ENCODE data around the gene UVSSA.

Gene UVSSA

DNA sequence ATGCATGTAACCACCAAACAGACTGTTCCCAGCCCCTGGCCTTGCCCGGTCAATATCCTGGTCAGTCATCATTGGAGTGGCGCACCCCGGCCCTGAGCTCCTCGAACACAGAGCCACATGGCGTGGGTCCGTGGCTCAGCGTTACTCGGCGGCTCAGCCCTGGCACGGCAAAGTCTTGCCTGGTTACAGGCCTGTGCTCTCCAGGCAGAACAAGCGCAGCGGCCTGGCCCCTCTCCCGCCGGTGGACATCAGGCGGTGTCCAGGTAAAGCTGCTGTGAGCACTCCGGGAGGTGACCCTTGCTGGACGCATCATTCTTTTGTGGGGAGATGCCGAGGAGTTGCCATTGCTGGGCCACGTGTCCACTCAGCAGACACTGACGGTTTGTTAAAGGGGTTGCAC lies 6.1 kb upstream of the UVSSA start:
- Histone ChIP-seq H3K4me3 (ENCODE audit: low read depth, low read length) (no peak overlapping the region), H3K9me3 (ENCODE audit: control insufficient read depth, insufficient read depth, low read length) (no peaks in the 10 kb centered on the region), H3K36me3 (ENCODE audit: control insufficient read depth, insufficient read depth, low read length) (peaks cover 56% of the 10 kb centered on the region), H3K9ac (ENCODE audit: low read depth, low read length) (no peak overlapping the region), H3K27ac (ENCODE audit: low read depth, low read length) (no peak overlapping the region), H3K4me1 (ENCODE audit: control insufficient read depth, insufficient read depth, low read length) (no peaks in the 10 kb centered on the region), H3K27me3 (ENCODE audit: control insufficient read depth, insufficient read depth, low read length) (no peaks in the 10 kb centered on the region)

DNA sequence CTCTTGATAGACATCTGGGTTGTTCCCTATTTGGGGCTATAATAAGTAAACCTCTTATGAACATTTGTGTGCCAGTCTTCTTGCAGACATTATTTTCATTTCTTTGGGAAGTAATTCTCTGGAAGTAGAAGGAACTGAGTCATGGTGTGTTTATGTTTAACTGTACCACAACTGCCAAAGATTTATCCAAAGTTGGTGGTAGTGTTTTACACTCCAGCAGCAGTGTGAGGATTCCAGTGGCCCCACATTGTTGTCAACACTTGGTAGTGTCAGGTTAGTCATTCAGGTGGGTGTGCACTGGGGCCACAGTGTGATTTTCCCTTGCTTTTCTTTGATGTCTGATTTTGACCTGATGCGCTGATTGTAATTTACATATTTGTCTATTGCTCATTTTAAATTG lies 5.0 kb upstream of the UVSSA start:
- Histone ChIP-seq H3K36me3 (ENCODE audit: control insufficient read depth, insufficient read depth, low read length) (peaks cover 45% of the 10 kb centered on the region), H3K9ac (ENCODE audit: low read depth, low read length) (no peak overlapping the region), H3K27ac (ENCODE audit: low read depth, low read length) (no peak overlapping the region), H3K4me3 (ENCODE audit: low read depth, low read length) (no peak overlapping the region), H3K9me3 (ENCODE audit: control insufficient read depth, insufficient read depth, low read length) (no peaks in the 10 kb centered on the region), H3K27me3 (ENCODE audit: control insufficient read depth, insufficient read depth, low read length) (no peaks in the 10 kb centered on the region), H3K4me1 (ENCODE audit: control insufficient read depth, insufficient read depth, low read length) (no peaks in the 10 kb centered on the region)

DNA sequence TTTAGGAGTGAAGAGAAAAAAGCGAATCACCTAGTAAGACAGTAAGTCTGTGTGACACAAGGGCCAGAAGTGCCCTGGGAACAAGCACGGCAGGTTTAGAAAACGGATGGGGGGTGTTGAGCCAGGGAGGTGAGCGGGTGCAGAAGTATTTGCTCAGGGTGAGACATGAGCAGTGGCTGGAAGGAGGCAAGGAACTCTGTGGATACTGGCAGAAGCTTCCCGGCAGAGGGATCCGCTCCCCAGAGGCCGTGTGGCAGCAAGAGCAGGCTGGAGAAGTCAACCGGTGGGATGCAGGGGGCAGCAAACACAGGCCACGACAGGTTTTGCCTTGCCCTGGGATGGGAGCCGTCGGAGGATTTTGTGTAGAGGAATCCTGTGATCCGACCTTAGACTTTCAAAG lies 2.3 kb upstream of the UVSSA start:
- Histone ChIP-seq H3K4me1 (ENCODE audit: control insufficient read depth, insufficient read depth, low read length) (0 out of 2 replicates have a peak, but pooled peaks cover 5% of the 10 kb centered on the region), H3K27me3 (ENCODE audit: control insufficient read depth, insufficient read depth, low read length) (no peaks in the 10 kb centered on the region), H3K9ac (ENCODE audit: low read depth, low read length) (no peak overlapping the region), H3K36me3 (ENCODE audit: control insufficient read depth, insufficient read depth, low read length) (peaks cover 20% of the 10 kb centered on the region), H3K27ac (ENCODE audit: low read depth, low read length) (no peak overlapping the region), H3K9me3 (ENCODE audit: control insufficient read depth, insufficient read depth, low read length) (no peaks in the 10 kb centered on the region), H3K4me3 (ENCODE audit: low read depth, low read length) (no peak overlapping the region)

DNA sequence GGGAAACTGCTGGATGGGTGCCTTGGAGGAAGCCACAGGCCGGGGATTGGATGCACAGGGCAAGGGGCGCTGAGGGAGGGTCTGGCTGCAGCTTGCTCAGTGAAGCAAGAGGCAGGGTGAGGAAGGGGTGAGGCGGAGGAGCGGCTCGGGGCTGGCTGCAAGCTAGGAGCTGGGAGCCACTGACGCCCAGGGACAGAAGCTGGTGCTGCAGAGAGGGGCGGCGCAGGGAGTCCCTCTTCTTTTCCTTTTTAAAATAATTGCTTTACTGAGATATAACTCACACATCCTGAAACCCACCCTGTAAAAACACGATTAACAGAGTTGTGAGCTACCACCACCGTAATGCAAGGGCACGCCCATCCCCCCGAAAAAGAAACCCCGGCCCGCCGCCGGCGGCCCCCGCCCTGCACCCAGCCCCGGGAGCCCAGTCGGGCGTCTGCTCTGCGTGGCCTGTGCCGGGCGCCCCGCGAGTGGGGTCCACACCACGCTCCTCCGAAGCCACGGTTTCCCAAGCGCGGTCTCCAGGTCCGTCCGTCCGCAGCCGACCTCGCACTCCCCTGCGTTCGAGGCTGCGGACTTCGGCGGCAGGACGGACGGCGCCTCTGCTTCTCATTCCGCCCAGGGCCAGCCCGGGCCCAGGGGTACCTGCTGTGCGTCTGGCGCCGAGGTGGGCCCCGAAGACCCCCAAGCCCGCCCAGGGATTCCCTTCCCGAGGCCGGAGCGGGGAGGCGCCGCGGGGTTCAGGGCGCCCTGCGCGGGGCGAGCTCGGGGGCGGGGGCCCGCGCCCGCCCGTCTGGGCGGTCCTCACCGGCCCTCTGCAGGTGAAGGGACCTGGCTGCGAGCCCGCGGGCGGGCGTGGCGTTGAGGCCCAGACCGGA lies 866 bp upstream of the UVSSA start:
- H3K9me3 ChIP-seq (ENCODE audit: control insufficient read depth, insufficient read depth, low read length) = no peaks in the 10 kb centered on the region
- 0 out of 2 replicates have a peak, but pooled peaks cover 5% of the 10 kb centered on the region for H3K4me1 ChIP-seq (ENCODE audit: control insufficient read depth, insufficient read depth, low read length)
- H3K4me3 ChIP-seq (ENCODE audit: low read depth, low read length) = peak overlapping the region; percentile 82
- peak overlapping the region; percentile 85 for H3K27ac ChIP-seq (ENCODE audit: low read depth, low read length)
- H3K36me3 ChIP-seq (ENCODE audit: control insufficient read depth, insufficient read depth, low read length) = peaks cover 16% of the 10 kb centered on the region
- H3K27me3 ChIP-seq (ENCODE audit: control insufficient read depth, insufficient read depth, low read length) = no peaks in the 10 kb centered on the region
- H3K9ac ChIP-seq (ENCODE audit: low read depth, low read length) = peak overlapping the region; percentile 55; the same call in 1 of the 2 replicates

DNA sequence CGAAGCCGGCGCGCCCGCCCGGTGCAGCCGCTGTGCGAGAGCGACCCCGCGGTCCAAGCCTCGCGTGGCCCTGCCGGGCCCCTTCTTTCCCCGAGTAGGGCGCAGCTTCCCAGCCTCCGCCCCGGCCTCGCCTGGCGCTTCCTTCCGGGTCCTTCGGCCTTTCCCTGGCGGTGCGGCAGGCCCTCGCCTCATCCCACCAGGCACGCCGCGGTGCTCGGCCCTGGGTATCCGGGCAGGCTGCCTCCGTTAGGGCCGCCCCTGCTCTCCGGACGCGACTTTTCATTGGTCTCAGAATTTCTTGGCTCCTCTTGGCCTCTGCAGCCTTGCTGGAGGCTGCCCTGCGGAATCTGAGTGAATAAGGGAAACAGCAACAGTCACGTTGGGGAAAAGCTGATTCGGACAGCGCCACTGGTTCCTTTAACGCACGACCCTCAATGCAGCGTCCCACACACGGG lies 429 bp downstream of the UVSSA start:
- H3K4me3 ChIP-seq (ENCODE audit: low read depth, low read length) = peak overlapping the region; percentile 72
- H3K9me3 ChIP-seq (ENCODE audit: control insufficient read depth, insufficient read depth, low read length) = no peaks in the 10 kb centered on the region
- peaks cover 17% of the 10 kb centered on the region for H3K36me3 ChIP-seq (ENCODE audit: control insufficient read depth, insufficient read depth, low read length)
- peak overlapping the region; percentile 90 for H3K27ac ChIP-seq (ENCODE audit: low read depth, low read length)
- peak overlapping the region; percentile 65 for H3K9ac ChIP-seq (ENCODE audit: low read depth, low read length)
- 0 out of 2 replicates have a peak, but pooled peaks cover 5% of the 10 kb centered on the region for H3K4me1 ChIP-seq (ENCODE audit: control insufficient read depth, insufficient read depth, low read length)
- no peaks in the 10 kb centered on the region for H3K27me3 ChIP-seq (ENCODE audit: control insufficient read depth, insufficient read depth, low read length)

DNA sequence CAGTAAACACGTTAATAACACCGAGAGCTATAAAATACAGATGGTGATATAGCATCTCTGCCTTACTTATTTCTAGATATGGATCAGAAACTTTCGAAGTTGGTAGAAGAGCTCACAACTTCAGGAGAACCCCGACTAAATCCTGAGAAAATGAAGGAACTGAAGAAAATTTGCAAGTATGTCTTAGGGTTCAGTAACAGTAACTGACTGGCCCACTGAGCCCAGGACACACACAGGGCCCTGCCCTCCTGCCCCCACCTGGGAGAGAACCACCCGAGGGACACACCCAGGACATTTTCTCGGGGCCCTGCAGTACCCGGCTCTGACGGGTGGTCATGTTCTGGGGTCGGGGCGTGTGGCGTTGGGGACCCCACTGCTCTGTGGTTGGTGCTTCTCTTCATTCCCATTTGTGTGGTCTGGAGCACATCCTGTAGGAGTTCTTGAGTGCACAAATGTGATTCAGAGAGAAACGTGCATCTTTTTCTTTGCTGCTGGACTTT lies 1.1 kb downstream of the UVSSA start:
- peak overlapping the region; percentile 72 for H3K4me3 ChIP-seq (ENCODE audit: low read depth, low read length)

DNA sequence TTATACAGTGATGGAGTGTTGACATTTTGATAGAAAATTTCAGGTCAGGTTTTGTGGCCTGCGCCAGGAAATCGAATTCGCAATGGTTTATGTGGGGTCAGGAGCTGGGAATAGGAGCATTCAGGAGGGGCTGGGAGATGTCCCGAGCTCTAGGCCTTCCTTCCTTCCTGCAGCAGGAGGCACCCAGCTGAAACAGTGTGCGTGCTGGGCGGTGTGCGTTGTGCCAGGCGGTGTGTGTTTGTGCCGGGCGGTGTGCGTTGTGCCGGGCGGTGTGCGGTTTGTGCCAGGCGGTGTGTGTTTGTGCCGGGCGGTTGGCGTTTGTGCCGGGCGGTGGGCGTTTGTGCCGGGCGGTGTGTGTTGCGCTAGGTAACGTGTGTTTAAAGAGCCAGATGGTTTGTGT lies 1.7 kb downstream of the UVSSA start:
- H3K4me1 ChIP-seq (ENCODE audit: control insufficient read depth, insufficient read depth, low read length) = 0 out of 2 replicates have a peak, but pooled peaks cover 5% of the 10 kb centered on the region
- no peaks in the 10 kb centered on the region for H3K27me3 ChIP-seq (ENCODE audit: control insufficient read depth, insufficient read depth, low read length)
- H3K9ac ChIP-seq (ENCODE audit: low read depth, low read length) = no peak overlapping the region
- no peaks in the 10 kb centered on the region for H3K9me3 ChIP-seq (ENCODE audit: control insufficient read depth, insufficient read depth, low read length)
- peaks cover 29% of the 10 kb centered on the region for H3K36me3 ChIP-seq (ENCODE audit: control insufficient read depth, insufficient read depth, low read length)
- H3K4me3 ChIP-seq (ENCODE audit: low read depth, low read length) = no peak overlapping the region
- no peak overlapping the region for H3K27ac ChIP-seq (ENCODE audit: low read depth, low read length)

More for the DNA sequence above, 1.1 kb downstream of the UVSSA start:
- Histone ChIP-seq H3K27ac (ENCODE audit: low read depth, low read length) (peak overlapping the region; percentile 90), H3K9ac (ENCODE audit: low read depth, low read length) (peak overlapping the region; percentile 65; the same call in 1 of the 2 replicates), H3K9me3 (ENCODE audit: control insufficient read depth, insufficient read depth, low read length) (no peaks in the 10 kb centered on the region), H3K36me3 (ENCODE audit: control insufficient read depth, insufficient read depth, low read length) (peaks cover 23% of the 10 kb centered on the region), H3K4me1 (ENCODE audit: control insufficient read depth, insufficient read depth, low read length) (0 out of 2 replicates have a peak, but pooled peaks cover 5% of the 10 kb centered on the region), H3K27me3 (ENCODE audit: control insufficient read depth, insufficient read depth, low read length) (no peaks in the 10 kb centered on the region)

DNA sequence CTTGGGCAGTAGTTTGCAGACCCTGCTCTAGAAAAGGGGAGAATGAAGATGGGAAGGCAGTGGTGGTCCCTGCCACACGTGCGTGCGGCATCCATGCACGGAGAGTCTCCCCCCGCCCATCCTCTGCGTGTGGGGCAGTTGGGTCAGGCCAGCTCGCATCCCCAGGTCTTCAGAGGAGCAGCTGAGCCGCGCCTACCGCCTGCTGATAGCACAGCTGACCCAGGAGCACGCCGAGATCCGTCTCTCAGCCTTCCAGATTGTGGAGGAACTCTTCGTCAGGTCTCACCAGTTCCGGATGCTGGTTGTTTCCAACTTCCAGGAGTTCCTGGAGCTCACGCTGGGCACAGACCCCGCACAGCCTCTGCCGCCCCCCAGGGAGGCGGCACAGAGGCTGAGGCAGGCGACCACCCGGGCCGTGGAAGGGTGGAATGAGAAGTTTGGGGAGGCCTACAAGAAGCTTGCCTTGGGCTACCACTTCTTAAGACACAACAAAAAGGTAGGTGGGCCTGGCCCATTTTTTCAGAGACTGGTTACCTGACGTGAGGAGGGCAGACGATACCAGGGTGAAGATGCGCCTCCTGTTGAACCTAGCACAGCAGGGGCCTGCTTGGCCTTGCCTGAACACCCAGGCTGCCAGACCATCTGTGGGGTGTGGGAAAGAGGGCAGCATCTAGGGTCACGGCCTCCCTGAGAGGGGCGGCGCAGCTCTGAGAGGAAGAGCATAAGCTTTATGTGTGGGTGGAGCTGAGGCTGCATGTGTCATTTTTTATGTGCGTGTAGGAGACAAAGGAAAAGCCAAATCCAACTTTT lies 2.6 kb downstream of the UVSSA start:
- Histone ChIP-seq H3K9me3 (ENCODE audit: control insufficient read depth, insufficient read depth, low read length) (no peaks in the 10 kb centered on the region), H3K4me3 (ENCODE audit: low read depth, low read length) (no peak overlapping the region), H3K9ac (ENCODE audit: low read depth, low read length) (no peak overlapping the region), H3K27ac (ENCODE audit: low read depth, low read length) (no peak overlapping the region), H3K36me3 (ENCODE audit: control insufficient read depth, insufficient read depth, low read length) (peaks cover 29% of the 10 kb centered on the region), H3K27me3 (ENCODE audit: control insufficient read depth, insufficient read depth, low read length) (no peaks in the 10 kb centered on the region), H3K4me1 (ENCODE audit: control insufficient read depth, insufficient read depth, low read length) (0 out of 2 replicates have a peak, but pooled peaks cover 5% of the 10 kb centered on the region)

DNA sequence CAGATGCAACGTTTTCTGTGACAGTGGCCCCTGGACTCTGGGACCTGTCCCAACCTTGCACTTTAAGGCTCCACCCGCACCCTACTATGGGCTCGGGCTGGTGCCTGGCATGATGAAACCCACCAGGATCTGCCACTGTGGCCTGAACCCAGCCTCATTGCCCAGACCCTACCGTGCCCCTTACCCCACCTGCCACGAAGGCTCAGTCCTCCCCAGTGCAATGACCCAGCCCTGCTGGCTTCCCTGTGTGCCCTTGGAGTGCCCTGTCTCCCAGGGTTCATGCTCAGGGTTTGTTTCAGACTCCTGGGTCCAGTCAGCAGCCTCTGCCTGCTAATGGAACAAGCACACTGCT lies 3.1 kb downstream of the UVSSA start:
- Histone ChIP-seq H3K9ac (ENCODE audit: low read depth, low read length) (no peak overlapping the region), H3K36me3 (ENCODE audit: control insufficient read depth, insufficient read depth, low read length) (peaks cover 31% of the 10 kb centered on the region), H3K27ac (ENCODE audit: low read depth, low read length) (no peak overlapping the region)

DNA sequence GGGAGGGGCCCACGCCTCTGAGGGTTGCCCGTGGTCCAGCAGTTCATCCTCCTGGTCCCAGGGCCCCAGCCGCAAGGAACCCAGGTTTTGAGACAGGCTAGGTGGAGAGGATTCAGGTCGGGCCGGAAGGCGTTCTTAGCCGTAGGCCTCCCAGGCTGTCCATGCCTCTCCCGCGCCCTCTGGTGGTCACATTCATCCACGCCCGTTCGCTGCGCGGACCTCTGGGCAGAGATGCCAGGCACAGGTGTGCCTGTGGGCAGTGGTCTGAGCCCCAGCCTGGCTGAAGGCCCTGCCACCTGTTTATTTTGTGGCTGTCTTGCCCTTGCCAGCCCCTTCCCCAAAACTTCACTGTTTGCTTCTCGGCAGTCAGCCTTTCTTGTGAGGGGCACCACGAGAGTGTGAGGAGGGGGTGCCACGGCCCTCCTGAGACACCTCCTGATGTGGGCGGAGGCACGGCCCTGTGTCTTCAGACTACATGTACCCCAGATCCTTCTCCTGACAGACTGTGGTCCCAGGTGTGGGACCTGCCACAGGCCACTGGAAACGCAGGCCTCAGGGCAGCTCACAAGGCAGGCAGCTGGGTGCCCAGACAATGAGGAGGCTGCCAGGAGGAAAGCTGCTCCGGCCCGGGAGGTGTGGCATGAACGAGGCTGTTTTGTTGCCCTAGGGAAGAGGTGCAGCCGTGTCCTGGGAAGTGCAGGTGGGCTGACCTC lies 5.0 kb downstream of the UVSSA start:
- Histone ChIP-seq H3K27ac (ENCODE audit: low read depth, low read length) (no peak overlapping the region), H3K9me3 (ENCODE audit: control insufficient read depth, insufficient read depth, low read length) (no peaks in the 10 kb centered on the region), H3K36me3 (ENCODE audit: control insufficient read depth, insufficient read depth, low read length) (peaks cover 40% of the 10 kb centered on the region), H3K9ac (ENCODE audit: low read depth, low read length) (no peak overlapping the region), H3K4me3 (ENCODE audit: low read depth, low read length) (no peak overlapping the region), H3K27me3 (ENCODE audit: control insufficient read depth, insufficient read depth, low read length) (no peaks in the 10 kb centered on the region), H3K4me1 (ENCODE audit: control insufficient read depth, insufficient read depth, low read length) (0 out of 2 replicates have a peak, but pooled peaks cover 5% of the 10 kb centered on the region)

More for the DNA sequence above, 3.1 kb downstream of the UVSSA start:
- Histone ChIP-seq H3K9me3 (ENCODE audit: control insufficient read depth, insufficient read depth, low read length) (no peaks in the 10 kb centered on the region), H3K4me1 (ENCODE audit: control insufficient read depth, insufficient read depth, low read length) (0 out of 2 replicates have a peak, but pooled peaks cover 5% of the 10 kb centered on the region), H3K27me3 (ENCODE audit: control insufficient read depth, insufficient read depth, low read length) (no peaks in the 10 kb centered on the region), H3K4me3 (ENCODE audit: low read depth, low read length) (no peak overlapping the region)

All from HUES48 (cell line).